GM19035 (cell line): ENCODE measurements around the gene PPM1F.

ENCODE experiments used
- ATAC-seq: cut with Tn5 transposase; IDR thresholded peaks from one replicate; pipeline ENCODE4 v1.9.1; 2021; ENCODE audit not compliant: unreplicated experiment

Gene PPM1F

DNA sequence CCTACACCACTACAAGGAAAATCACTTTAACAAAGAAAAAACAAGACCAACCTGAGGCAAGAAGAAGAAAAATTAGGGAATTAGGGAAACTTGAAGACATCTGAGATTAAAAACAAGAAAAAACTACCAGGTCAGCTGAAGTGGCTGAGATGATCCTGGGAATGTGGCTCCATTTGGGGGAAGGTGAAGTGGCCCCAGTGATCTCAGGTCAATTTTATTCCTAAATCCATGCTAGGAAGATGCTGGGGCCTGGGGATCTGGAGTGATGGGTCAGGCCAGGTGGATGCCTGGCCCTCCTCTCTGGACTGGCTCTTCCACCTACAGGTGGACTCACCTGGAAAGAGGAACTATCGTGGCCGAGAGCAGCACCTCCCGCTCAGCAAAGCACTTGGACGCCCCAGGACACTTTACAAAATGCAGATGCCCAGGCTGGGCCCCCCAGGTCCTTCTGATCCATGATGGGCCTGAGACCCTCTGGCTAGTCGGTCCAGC lies 23.3 kb upstream of the PPM1F start:
- no peak for ATAC-seq

DNA sequence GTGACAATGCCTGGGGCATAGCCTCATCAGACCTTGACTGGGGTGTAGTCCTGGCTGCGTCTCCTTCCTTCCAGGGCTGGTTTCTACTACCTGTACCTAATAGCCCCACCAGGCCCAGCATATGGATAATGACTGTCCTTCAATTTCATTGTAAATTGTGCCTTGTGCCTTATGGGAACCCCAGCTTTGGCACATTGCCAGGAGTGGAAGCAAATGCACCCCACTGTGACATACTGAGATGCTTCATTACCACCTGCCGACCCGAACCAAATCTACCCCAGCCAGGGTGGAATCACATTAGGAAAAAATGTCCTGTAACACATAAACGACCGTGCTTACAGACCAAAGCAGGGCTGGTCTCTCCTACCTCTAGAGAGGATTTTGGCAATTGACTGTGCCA lies 22.6 kb upstream of the PPM1F start:
- ATAC-seq: no peak

GRCh38 chr22:21974058-21974649 lies 21.5 kb upstream of the PPM1F start:
- no peak for ATAC-seq

GRCh38 chr22:21972806-21973205 lies 20.2 kb upstream of the PPM1F start:
- no peak for ATAC-seq

DNA sequence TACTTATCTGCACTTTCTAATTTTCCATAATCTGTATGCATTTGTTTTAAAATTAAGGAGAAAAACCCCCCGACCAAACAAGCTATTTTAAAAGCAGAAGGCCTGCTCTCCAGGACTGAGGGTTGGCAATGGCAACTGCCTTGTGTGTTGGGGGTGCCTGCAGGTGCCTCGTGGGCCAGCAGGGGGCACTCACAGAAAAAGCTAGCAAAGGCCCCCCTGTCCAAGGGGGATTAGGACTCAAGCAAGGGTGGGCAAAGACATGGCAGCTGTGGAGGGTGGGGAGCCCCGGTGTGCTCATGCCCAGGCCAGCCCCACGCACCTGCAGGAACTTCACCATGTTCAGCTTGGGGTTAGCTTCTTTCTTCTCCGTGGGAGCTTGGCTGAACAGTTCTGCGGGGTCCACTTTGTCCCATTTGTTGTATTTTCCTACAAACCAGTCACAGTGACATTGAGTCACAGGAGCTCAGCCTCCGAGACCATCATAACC lies 19.7 kb upstream of the PPM1F start:
- ATAC-seq: no peak

DNA sequence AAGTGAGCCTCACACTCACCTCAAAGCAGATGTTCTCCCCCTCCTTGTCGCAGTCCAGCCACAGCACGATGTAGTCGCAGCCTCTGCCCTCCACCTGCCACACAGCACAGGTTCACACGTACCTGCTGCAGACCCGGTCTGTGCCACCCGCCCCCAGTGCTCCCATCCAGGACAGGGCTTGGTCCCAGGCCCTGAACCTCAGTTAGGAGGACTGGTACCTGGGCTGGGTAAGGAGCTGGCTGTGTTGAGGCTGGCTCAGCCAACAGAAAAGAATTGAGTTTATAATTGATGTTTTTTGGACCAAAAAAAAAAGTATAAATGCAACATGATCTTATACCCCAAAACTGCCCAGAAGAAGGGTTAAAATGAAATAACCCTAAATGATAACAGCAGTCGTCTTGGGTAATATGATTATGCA lies 19.2 kb upstream of the PPM1F start:
- ATAC-seq: no peak

DNA sequence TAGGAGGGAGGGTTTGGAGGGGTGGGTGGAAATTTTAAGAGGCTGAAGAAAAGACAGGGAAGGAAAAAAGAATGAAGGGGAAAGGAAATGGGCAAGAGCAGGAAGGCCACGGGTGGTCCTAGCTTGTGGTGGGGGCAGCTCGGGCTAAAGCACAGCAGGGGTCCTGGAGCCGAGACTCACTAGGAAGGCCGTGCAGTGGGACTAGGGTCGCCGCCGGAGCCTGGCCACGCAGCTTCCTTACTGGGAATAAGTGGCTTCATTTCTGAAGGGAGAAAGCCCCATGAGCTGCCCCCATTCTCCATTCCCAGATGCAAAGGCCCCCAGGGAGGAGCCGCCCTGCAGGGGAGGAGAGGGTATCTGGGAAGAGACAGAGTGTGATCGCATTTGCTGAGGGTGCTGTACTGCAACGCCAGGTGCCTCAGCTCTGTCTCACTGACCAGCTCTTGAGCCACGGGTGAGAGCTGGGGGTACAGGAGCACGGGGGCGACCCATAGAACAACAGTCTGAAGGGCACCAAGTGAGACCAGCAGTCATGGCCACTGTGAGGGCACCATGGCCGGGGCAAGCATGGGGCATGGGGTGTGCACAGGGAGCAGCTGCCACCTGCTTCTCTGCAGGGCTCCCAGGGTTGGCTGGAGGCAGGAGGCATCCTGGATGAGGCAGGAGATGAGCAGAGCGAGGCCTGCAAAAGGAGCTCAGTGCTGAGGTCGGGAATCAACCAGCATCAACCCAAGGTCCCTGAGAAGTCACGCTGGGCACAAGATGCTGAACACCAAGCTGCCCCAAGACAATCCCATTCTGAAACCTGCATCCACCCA lies 18.4 kb upstream of the PPM1F start:
- no peak for ATAC-seq

DNA sequence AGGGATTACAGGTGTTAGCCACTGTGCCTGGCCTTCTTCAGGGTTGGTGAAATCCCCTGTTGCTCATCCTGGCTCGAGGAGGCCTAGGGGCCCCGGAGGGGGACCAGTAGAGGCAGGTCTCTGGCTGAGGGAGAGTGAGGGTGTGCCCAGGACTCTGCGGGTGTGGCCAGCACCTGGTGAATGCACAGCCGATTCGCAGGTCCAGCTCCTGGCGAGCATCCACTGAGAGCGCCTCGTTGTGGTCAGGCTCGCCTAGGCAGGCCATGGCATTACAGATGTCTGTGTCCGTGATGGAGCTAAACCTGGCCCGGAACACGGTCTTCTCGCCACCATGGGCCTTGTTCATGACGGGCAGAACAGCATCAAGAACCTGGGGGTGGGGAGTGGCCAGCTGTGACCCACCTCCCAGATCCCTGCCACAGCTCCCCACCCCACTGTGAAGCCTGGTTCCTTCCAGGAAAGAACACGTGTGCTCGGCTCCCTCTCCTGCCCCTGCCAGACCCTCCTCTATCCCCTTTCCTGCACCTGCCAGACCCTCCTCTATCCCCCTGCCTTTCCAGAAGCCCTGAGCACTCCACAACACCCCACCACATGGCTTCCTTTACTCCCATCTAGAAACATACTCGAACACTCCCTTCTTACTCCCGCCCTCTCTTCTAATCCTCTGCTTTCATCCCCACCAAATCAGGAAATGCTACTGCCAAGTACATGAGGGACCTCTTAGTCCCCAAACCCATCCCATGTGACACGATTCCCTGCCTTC lies 17.6 kb upstream of the PPM1F start:
- ATAC-seq: no peak

DNA sequence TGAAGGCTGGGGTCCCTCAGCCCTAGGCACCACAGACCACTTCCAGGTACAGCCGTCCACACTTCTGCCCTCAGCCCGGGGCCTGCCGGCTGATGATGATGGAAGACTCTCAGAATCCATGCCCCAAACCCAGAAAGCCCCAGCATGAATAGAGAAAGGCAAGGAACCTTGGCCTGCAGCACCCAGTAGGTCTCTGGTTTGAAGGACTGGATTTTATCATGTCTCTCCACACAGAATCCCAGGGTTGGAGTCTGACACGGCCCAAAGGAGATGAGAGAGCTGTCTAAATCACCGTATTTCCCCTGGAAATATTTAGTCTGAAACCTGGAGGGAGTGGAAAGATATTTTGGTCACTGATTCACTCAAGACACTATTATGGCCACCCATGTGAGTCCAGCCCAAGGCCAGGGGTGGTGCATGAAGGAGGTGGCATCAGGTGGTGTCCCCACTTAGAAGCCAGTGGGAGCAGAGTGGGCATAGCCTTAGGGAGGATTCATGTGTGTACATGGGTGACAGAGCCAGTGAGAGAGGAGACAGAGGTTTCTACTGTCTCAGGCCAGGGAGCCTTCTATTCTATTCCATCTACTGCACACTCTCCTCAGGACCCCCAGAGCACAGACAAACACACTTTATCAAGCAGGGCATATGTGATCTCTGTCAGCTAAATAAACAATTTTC lies 15.9 kb upstream of the PPM1F start:
- ATAC-seq: no peak

- ATAC-seq: no peak
Observed at GRCh38 chr22:21967693-21968271, 15.1 kb upstream of the PPM1F start.

DNA sequence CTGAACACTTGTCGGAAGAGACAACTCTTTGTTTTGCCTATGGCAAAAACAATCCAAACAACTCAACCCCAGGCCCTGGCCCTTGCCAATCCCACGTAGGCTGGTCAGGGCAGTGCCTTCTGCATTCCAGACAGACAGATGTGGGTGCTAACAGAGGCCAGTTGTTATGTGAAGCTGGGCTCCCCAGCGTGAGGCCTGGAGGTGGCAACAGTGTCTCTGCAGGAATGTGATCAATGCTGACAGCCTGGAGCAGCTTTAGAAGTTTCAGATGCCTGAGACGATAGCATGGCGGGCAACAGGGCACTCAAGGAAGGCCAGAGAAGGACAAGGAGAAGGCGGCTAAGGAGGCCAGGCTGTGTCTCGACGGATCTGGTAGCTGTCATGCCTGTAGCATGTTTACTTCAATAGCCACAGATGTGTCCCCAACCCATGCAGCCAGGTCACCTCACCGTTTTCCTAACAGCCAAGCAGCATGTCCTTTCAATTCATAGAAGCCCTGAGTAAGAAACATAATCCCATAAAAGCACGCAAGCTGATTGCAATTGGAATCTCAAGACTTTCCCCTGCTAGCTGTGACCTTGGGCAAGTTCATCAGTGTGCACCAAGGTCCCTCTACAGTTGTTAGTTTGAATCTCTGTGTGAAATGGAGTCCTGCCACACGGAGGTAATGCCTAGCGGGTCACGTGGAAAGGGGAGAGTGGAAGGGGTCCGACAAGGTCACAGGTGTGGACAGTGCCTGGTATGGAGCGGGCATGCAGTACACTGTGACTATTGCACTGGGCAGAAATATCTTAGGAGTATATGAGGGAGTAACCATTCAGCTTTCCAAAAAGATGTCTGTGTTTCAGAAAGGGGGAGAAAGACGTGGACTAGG lies 14.2 kb upstream of the PPM1F start:
- no peak for ATAC-seq

DNA sequence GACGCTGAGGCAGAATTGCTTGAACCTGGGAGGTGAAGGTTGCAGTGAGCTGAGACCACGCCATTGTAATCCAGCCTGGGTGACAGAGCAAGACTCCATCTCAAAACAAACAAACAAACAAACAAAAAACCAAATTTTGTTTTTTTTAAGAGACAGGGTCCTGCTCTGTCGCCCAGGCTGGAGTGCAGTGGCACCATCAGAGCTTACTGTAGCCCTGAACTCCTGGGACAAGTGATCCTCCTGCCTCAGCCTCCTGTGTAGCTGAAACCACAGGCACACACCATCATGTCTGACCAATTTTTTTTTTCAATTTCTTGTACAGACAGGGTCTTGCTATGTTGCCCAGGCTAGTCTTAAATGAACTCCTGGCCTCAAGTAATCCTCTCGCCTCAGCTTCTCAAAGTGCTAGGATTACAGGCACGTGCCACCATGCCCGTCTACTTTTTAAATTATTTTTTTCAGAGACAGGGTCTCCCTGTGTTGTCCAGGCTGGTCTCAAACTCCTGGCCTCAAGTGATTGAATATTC lies 13.2 kb upstream of the PPM1F start:
- ATAC-seq: no peak

- ATAC-seq: no peak
Observed at GRCh38 chr22:21964918-21965484, 12.4 kb upstream of the PPM1F start.

DNA sequence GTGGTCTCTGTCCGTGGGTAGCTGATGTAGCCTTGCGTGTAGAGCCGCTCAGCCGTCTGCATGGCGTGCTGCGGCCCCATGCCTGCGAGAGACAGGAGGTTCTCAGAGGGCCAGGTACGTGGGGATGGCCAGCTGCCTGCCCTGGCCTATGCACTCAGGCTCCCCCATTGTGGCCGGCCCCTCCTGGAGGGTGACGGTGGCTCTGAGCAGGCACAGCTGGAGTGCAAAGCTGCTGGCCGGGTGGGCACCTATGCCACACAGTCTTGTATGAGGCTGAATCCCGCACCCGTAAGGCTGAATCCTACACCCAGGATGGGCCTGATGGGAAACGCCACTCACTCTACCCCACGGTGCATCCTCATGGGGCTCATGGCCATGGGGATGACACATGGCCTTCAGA lies 11.6 kb upstream of the PPM1F start:
- ATAC-seq: no peak

DNA sequence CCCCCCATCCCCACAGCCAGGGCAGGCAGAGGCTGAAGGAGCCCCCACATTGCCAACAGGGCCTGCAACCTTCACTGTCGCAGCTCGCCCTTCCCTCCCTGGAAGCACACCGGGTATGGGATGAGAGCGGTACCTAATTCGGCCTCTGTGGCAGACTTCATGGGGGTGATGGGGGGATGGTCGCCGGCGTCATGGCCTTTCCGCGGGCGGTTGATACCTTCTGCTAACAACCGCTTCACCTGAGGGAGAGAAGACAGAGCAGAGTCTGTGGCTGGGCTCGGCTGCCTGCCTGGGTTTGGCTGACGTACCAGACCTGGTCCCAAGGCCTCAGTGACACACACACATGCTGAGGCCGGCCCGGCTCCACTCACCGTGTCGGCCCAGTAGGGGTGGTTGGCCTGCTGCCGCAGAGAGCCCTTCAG lies 11.2 kb upstream of the PPM1F start:
- ATAC-seq: no peak

- ATAC-seq: no peak
Observed at GRCh38 chr22:21963286-21963685, 10.6 kb upstream of the PPM1F start.

DNA sequence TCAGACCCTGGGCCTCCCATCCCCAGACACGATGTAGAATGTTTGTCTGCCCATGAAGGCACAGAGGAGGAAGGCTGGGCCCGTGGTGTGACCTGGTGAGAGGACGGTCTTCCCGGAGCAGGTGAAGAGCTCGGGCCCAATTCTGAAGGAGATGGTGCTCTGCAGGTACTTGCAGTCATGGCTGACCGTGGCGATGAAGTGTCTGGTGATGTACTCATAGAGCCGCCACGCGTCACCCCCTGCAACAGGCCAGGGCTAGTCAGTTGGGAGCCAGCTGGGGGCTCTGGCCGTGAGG lies 10.0 kb upstream of the PPM1F start:
- no peak for ATAC-seq

- ATAC-seq: no peak
Observed at GRCh38 chr22:21961886-21962654, 9.4 kb upstream of the PPM1F start.
